Keratinocyte (primary cell): ENCODE results near the gene ADAMTS2. TPM values are rescaled to one million over a fixed set of nuclear protein-coding genes. Genes with fewer than 3 reads are reported as not detected.

ENCODE experiments used
- DNase-seq: peaks from one replicate; pipeline ENCODE4 v3.0.0-alpha.2; 2011; ENCODE audit warnings: low read depth, missing footprints, low spot score
- FAIRE-seq: peaks from 2 replicates; lab custom pipeline; 2011; peaks lifted over from hg19 to GRCh38; lab: Jason Lieb, UNC
- H2AFZ ChIP-seq: 2 replicates; pipeline ENCODE4 v1.6.0; 2012; ENCODE audit warnings: low read length, control low read depth, inconsistent platforms; ENCODE audit not compliant: control insufficient read depth
- H3K27ac ChIP-seq: 2 replicates; pipeline ENCODE4 v1.5.1; 2011; ENCODE audit warnings: low read length; ENCODE audit not compliant: control insufficient read depth, insufficient read depth
- H3K27me3 ChIP-seq: 3 replicates; pipeline ENCODE4 v1.6.0; 2011; ENCODE audit warnings: low read length; ENCODE audit not compliant: control insufficient read depth, insufficient read depth; ENCODE audit errors: extremely low read depth
- H3K36me3 ChIP-seq, 2 experiments: 2 replicates in 1 of 2; 3 replicates in 1 of 2; pipeline ENCODE4 v1.5.1; 2011; ENCODE audit warnings: low read length in 2 of 2, mild to moderate bottlenecking in 1 of 2; ENCODE audit not compliant: control insufficient read depth in 2 of 2, insufficient read depth in 2 of 2; ENCODE audit errors: extremely low read depth in 1 of 2
- H3K4me1 ChIP-seq: 3 replicates; pipeline ENCODE4 v1.5.1; 2011; ENCODE audit warnings: low read length; ENCODE audit not compliant: control insufficient read depth, insufficient read depth; ENCODE audit errors: extremely low read depth
- H3K4me2 ChIP-seq: 3 replicates; pipeline ENCODE4 v1.6.0; 2011; ENCODE audit warnings: low read depth, low read length; ENCODE audit not compliant: control insufficient read depth, insufficient read depth; ENCODE audit errors: extremely low read depth
- H3K4me3 ChIP-seq, 3 experiments: fragments of 200-600 bp in 1 of 3; sonication (generic) in 1 of 3; 2 replicates in 2 of 3; 3 replicates in 1 of 3; pipeline ENCODE4 v1.5.1; 2011 to 2016; ENCODE audit warnings: low read length in 3 of 3, mild to moderate bottlenecking in 3 of 3, control low read depth in 2 of 3, inconsistent platforms in 1 of 3, low read depth in 1 of 3, mixed read lengths in 1 of 3, mixed run types in 1 of 3, moderate library complexity in 1 of 3; ENCODE audit not compliant: control insufficient read depth in 2 of 3, insufficient read depth in 2 of 3; ENCODE audit errors: extremely low read depth in 1 of 3
- H3K79me2 ChIP-seq: 2 replicates; pipeline ENCODE4 v1.6.0; 2012; ENCODE audit warnings: low read length; ENCODE audit not compliant: control insufficient read depth, insufficient read depth
- H3K9ac ChIP-seq: 3 replicates; pipeline ENCODE4 v1.6.0; 2011; ENCODE audit warnings: low read length; ENCODE audit not compliant: control insufficient read depth, insufficient read depth; ENCODE audit errors: extremely low read depth
- H3K9me1 ChIP-seq: 3 replicates; pipeline ENCODE4 v1.6.0; 2011; ENCODE audit warnings: low read length; ENCODE audit not compliant: control insufficient read depth, insufficient read depth; ENCODE audit errors: extremely low read depth
- H3K9me3 ChIP-seq: 2 replicates; pipeline ENCODE4 v1.5.1; 2012; ENCODE audit warnings: low read depth, low read length; ENCODE audit not compliant: control insufficient read depth
- H4K20me1 ChIP-seq: 3 replicates; pipeline ENCODE4 v1.6.0; 2011; ENCODE audit warnings: low read length; ENCODE audit not compliant: control insufficient read depth, insufficient read depth; ENCODE audit errors: extremely low read depth
- CTCF ChIP-seq, 3 experiments: IDR thresholded peaks in 1 of 3; conservative IDR thresholded peaks in 1 of 3; optimal IDR thresholded peaks in 1 of 3; 2 replicates in 2 of 3; 3 replicates in 1 of 3; pipeline versions ENCODE3 to v1.5.1; 2011; ENCODE audit warnings: low read length in 3 of 3, mild to moderate bottlenecking in 3 of 3, moderate library complexity in 2 of 3, control low read depth in 1 of 3, inconsistent platforms in 1 of 3; ENCODE audit not compliant: insufficient read depth in 2 of 3; ENCODE audit errors: extremely low read depth in 1 of 3
- EZH2 ChIP-seq: IDR thresholded peaks from one replicate; pipeline ENCODE4 v1.6.1; 2012; ENCODE audit warnings: inconsistent platforms, mild to moderate bottlenecking, low read length, moderate library complexity
- dilution Hi-C: fragments of 300-500 bp; cut with MboI; formaldehyde crosslinking; loops from one replicate; pipeline ENCODE4 v1.7.0; 2020; ENCODE audit warnings: low sequenced_read_pairs; ENCODE audit not compliant: extremely low pct_ligation_motif_present
- polyA plus RNA-seq, 5 experiments: library from polyadenylated mRNA; depleted of rRNA in 3 of 5; stranded (reverse) in 3 of 5; stranded (forward) in 1 of 5; unstranded in 1 of 5; fragments of >200 nt; gene quantifications; 1 replicate in 1 of 5; 2 replicates in 3 of 5; 3 replicates in 1 of 5; pipeline versions ENCODE4 v1.2.1 to v1.2.3, GENCODE V29; 2011 to 2012; ENCODE audit warnings: missing spikeins in 2 of 5, low read depth in 1 of 5, low replicate concordance in 1 of 5

The ADAMTS2 gene
- polyA plus RNA-seq, 1 donor (not counting 4 experiments of a cell fraction or from before 2014, with no cell fraction given), result not detected

- TF ChIP-seq CTCF (optimal IDR thresholded peaks at IDR 0.05 in 1 of 3, IDR thresholded peaks at IDR 0.05 in 1 of 3, conservative IDR thresholded peaks at IDR 0.05 in 1 of 3; ENCODE audit: extremely low read depth in 1 of 3, insufficient read depth in 2 of 3, low read length in 3 of 3) (no peak), EZH2 (no peak)
- Histone ChIP-seq H3K9me1 (no peaks in the 10 kb centered on the region), H3K9me3 (peaks cover 19% of the 10 kb centered on the region), H3K9ac (no peak overlapping the region), H3K4me1 (no peaks in the 10 kb centered on the region), H4K20me1 (no peaks in the 10 kb centered on the region), H2AFZ (no peak overlapping the region), H3K4me3 (no peak overlapping the region), H3K79me2 (no peaks in the 10 kb centered on the region), H3K27ac (no peak overlapping the region), H3K4me2 (no peak overlapping the region), H3K36me3 (no peaks in the 10 kb centered on the region), H3K27me3 (no peaks in the 10 kb centered on the region)
- FAIRE-seq, result no peak
- no peak for DNase-seq
- dilution Hi-C loops, result no loop called here
These were observed 150.9 kb downstream of the ADAMTS2 start for GRCh38 chr5:179194201-179194910.

- dilution Hi-C loops, result no loop called here
- H3K9me1 ChIP-seq, result no peaks in the 10 kb centered on the region
These were observed 151.5 kb downstream of the ADAMTS2 start for GRCh38 chr5:179193746-179194145.

More at GRCh38 chr5:179193746-179194145, 151.5 kb downstream of the ADAMTS2 start:
- FAIRE-seq (no peak), DNase-seq (no peak)
- H3K4me2 ChIP-seq, result no peak overlapping the region
- H3K36me3 ChIP-seq, result no peaks in the 10 kb centered on the region
- no peaks in the 10 kb centered on the region for H4K20me1 ChIP-seq
- H3K9me3 ChIP-seq, result peaks cover 16% of the 10 kb centered on the region
- no peaks in the 10 kb centered on the region for H3K27me3 ChIP-seq
- no peaks in the 10 kb centered on the region for H3K4me1 ChIP-seq
- no peaks in the 10 kb centered on the region for H3K79me2 ChIP-seq
- H3K4me3 ChIP-seq, result no peak overlapping the region
- H3K9ac ChIP-seq, result no peak overlapping the region
- no peak overlapping the region for H3K27ac ChIP-seq
- TF ChIP-seq EZH2 (no peak), CTCF (optimal IDR thresholded peaks at IDR 0.05 in 1 of 3, IDR thresholded peaks at IDR 0.05 in 1 of 3, conservative IDR thresholded peaks at IDR 0.05 in 1 of 3; ENCODE audit: extremely low read depth in 1 of 3, insufficient read depth in 2 of 3, low read length in 3 of 3) (no peak)
- H2AFZ ChIP-seq, result no peak overlapping the region
